ENCODE results near the gene CABP2. TPM values are rescaled to one million over a fixed set of nuclear protein-coding genes. Genes with fewer than 3 reads are reported as not detected.
"Not testable (repeated sequence)": the region's sequence is repeated elsewhere in the genome, so short reads cannot be mapped to it uniquely, and the experiment has no call there.

Gene CABP2
- polyA plus RNA-seq, 1 donor: 0.35 TPM

DNA sequence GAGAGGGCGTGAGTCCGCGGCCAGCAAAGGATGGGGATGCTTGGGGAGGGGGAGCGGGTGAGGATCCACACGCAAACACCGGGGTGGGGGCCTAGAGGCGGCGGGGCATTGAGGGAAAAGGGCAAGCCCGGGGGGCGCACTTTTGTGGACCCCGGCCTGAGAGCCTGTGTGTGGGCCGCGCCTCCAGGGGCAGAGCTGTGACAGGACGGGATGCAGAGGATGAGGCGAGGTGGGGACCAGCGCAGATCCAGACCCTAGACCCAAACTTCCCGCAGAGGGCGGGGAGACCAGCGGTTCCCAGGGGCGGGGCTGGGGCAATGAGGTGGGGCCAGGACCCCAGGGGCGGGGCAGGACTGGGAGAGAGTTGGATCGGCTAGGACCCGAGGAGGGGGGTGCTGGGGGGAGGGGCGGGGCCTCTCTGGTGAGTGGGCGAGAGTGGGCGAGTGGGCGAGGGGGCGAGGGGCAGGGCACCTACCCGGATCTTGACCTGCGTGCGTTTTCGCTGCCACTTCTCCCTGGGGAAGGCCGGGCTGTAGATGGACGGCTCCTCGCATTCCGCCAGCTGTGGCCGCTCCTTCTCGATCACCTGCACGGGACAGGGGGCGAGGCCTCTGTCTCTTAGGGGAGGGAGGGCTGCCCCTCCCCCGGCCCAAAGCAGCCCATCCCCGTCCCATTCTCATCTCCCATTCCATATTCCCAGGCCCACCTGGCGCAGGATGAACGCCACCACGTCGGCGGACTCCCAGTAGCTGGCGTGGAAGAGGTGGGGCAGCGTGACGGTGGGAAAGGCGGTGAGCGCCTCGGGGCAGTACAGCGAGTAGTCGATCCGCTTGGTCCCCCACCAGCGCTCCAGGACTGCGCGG is 28.6 kb downstream of the CABP2 start:
- DNase-seq: no peak

DNA sequence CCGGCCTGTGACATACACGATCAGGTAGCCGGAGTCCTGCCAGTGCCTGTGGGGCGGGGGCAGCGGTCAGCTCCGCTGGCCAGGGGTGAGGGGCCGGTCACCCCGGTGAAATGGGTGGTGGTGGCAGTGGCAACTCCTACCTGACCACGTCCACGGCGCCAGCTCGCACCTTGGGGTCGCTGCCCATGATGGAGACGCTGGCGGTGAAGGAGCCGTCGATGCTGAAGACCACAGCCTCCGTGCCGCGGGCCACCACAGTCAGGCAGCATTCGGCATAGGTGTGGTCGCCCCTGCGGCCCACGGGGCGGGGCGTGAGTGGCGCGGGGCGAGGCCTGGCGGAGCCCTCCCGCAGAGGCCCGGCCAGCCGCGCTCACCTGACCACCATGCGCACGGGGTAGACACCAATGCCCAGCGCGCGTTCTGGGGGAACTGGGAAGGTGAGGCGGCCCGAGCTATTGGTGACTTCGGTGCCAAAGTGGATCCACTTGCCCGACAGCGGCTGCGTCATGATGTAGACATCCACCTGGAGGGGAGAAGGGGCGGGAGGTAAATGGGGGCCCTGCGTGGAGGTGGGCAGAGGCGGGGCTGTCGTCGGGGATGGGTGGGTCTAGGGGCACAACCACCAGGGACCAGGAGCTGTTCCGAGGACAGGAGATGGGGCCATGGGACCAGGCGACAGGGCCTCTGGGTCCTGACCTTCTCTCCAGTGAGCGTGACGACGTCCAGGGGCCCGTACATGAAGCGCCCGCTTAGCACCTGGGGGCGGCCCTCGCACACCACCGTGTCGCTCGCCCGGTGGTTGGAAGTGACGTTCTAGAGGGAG is 29.5 kb downstream of the CABP2 start:
- no peak for DNase-seq

DNA sequence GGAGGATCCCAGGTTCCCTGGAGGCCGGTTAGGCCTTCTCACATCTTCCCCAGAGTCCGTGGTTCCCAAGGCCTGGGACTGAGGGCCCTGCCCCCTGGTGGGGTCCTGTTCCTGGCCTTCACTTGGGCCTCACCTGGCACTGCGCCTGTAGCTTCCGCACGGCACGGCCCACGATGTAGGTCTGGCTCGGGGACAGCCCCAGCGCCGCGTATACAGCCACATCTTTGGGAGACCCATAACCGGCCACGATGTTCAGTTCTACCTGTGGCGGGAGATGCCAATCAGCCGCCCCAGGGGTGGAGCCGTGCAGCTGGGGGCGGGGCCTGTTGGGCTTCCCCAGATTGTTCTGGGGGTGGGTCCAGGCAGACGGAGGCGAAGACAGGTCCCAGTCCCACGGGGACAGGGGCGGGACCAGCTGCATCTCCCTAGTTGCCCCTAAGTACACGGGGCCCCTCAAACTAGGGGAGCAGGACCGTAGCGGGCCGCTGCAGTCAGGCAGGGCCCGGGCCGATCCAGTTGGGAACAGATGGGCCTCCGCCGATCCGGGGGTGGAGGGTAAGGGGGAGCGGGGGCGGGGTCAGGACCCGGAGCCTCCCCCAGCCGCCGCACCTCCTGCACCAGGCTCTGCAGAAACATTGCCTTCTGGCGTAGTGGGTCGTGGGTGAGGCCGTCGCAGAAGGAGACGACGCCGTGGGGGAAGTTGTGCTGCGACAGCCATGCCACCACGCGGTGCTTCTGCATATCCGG is 30.3 kb downstream of the CABP2 start:
- DNase-seq: no peak

DNA sequence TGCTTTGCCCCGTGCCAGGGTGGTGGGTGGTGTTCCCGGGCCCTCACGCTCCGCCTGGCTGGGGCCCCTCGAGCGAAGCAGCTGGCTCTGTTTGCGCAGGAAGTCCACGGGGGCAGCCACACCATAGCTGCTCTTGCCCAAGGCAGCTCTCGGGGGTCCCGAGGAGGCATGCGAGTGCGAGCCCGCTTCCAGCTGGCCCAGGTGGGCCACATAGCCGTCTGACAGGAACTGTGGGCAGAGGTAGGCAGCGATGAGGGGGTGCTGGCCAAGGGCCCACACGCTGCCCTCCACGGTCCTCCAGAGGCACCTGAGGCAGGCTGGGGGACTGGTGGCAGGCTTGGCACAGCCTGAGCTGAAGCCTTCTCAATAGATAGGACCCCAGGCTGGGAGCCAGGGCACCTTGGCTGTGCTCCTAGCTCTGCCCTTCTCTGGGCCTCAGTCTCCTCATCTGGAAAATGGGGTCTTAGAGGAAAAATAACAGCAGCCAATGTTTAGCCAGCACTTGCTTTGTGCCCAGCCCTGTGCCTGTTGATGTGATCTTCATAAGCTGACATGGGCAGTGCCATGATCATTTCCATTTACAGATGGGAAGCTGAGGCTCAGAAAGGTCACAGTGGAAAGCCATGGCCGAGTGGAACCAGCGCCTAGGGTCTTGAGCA is 31.0 kb downstream of the CABP2 start:
- no peak for DNase-seq

DNA sequence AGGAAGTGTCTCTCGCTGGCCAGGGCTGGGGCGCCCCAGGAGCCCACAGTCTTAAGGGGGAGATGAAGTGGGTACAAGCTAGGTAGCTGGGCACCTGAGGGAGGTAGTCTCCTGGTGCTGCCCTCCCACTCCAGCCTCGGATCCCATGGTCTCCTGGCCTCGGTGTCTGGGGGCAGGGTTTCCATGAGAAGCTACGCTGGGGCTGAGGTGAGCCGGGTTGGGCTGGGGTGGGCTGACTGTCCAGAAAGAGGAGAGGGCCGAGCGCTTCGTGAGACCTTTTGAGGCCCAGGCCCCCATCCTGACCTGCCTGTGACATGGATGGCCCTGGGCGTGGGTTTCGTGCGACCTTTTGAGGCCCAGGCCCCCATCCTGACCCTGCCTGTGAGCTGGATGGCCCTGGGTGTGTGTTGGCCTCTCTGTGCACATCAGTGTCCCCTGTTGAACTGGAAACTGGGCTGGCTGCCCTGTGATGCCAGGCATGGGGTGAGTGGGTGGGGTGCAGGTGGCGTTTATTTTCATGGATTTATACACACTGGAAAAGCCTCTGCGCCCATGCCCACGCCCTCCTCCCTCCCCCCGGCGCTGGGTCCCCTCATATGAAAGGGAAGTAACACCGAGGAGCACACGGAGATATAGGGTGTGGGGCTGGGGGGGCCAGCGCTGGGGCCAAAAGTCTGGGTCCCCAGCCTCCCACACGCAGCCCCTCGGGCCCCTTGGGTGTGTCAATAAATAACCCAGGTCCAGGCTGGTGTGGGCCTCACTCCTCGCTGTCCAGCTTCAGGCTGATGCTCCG is 31.8 kb downstream of the CABP2 start:
- DNase-seq: no peak

DNA sequence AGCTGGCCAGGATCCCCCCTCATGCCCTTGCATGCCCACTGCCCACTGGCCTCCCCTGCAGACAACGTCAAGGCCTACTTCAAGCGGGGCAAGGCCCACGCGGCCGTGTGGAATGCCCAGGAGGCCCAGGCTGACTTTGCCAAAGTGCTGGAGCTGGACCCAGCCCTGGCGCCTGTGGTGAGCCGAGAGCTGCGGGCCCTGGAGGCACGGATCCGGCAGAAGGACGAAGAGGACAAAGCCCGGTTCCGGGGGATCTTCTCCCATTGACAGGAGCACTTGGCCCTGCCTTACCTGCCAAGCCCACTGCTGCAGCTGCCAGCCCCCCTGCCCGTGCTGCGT is 32.5 kb downstream of the CABP2 start:
- no peak for DNase-seq

DNA sequence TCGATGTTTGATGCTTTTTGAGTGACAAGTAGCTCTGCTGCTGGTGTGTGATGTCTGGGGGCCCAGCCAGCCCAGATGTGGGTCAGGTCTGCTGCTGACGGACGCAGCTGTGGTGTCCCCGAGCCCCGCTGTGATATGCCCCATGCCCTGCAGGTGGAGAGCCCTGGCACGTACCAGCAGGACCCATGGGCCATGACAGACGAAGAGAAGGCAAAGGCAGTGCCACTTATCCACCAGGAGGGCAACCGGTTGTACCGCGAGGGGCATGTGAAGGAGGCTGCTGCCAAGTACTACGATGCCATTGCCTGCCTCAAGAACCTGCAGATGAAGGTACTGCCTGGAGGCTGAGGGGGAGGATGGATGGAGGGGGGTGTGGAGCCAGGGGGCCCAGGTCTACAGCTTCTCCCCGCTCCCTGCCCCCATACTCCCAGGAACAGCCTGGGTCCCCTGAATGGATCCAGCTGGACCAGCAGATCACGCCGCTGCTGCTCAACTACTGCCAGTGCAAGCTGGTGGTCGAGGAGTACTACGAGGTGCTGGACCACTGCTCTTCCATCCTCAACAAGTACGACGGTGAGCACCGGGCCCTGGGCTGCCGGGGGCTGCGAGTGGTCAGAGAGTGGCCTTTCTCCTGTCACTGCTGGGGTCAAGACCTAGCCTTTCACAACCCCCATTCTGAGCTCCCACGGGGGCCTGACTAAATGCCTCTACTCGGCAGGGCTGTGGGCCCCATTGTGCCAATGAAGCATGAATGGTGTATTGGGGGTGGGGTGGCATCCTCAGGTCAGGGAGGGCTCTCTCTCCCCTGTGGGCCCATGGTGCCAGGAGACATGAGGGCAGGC is 33.1 kb downstream of the CABP2 start:
- DNase-seq: no peak

DNA sequence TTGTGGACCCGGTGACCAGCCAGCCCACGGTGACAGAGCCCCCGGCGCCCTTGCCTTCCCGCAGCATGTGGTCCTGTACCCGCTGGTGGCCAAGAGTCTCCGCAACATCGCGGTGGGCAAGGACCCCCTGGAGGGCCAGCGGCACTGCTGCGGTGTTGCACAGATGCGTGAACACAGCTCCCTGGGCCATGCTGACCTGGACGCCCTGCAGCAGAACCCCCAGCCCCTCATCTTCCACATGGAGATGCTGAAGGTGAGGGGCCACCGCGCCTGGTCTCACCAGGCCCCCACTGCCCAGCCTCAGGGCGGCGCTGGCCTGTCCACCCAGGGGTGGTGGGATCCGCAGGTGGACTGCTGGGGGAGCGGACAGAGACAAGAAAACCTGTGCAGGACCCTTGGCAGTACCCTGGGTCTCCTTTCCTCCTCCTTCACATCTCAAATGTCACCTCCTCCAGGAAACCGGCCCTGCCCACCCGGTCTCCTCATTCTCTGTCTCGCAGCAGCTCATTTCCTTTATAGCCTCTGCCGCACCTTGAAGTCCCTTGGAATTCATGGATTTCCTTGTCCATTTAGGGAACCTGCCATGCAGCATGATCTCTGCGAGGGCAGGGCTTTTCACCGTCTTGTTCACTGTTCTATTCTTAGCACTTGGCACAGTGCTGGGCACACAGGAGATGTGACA is 33.9 kb downstream of the CABP2 start:
- DNase-seq: no peak

DNA sequence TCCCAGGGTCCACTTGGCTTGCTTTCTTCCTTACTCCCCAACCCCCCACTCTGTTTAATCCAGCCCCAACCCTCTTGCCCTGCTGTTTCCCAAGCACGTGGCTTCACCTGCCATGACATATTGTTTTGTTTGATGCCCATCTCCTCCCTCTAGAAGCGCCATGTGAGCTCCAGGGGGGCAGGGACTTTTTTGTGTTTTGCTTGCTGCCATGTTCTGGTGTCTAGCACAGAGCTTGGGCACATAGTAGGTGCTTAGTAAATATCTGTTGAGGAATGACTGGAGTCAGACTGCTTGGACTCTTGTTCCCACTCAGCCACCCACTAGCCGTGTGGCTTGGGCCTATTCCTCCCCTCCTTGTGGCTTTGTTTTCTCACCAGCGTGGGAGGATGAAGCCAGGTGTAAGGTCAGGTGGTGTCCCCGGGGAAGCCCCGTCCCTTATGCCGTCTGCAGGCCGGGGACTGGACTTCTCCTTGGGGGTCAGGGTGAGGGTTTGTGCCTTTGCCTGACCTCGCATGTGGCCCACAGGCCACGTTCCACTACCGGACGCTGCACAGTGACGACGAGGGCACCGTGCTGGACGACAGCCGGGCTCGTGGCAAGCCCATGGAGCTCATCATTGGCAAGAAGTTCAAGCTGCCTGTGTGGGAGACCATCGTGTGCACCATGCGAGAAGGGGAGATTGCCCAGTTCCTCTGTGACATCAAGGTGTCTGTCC is 36.6 kb downstream of the CABP2 start:
- no peak for DNase-seq

DNA sequence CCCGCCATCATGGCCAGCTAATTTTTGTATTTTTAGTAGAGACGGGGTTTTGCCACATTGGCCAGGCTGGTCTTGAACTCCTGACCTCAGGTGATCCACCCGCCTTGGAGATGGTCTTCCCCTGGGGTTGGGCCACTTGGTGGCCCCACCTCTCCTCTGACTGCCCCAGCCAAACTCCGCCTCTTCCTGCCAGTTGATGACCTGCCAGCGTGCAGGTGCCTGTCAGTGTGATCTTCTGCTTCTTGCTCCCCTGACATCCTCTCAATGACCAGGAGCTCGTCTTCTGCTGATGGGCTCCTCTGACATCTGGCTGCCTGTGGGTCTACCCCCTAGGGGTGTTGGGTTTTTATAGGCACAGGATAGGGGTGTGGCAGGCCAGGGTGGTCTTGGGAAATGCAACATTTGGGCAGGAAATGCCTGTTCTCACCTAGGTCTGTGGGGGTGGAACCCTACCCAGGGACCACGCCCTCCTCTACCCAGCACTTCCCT is 37.3 kb downstream of the CABP2 start:
- DNase-seq: not testable (repeated sequence)

DNA sequence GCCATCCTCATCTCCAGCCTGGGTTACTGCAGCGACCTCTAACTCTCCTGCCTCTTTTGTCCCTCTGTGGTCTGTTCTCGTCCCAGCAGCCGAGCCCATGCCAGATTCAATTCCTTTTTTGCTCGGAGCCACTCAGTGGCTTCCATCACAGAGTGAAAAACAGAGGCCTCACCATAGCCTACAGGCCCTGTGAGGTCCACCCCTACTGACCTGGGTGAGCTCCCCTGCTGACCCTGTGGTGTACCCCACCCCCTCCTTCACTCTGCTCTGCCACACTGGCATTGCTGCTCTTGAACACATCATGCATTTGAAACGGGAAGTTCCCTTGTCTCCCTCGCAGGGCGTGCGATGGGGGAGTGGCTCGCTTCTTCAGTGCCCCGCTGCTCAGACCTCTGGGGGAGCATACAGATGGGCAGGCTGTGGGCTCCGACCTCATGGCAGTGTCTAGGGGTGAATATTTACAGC is 38.4 kb downstream of the CABP2 start:
- no peak for DNase-seq

DNA sequence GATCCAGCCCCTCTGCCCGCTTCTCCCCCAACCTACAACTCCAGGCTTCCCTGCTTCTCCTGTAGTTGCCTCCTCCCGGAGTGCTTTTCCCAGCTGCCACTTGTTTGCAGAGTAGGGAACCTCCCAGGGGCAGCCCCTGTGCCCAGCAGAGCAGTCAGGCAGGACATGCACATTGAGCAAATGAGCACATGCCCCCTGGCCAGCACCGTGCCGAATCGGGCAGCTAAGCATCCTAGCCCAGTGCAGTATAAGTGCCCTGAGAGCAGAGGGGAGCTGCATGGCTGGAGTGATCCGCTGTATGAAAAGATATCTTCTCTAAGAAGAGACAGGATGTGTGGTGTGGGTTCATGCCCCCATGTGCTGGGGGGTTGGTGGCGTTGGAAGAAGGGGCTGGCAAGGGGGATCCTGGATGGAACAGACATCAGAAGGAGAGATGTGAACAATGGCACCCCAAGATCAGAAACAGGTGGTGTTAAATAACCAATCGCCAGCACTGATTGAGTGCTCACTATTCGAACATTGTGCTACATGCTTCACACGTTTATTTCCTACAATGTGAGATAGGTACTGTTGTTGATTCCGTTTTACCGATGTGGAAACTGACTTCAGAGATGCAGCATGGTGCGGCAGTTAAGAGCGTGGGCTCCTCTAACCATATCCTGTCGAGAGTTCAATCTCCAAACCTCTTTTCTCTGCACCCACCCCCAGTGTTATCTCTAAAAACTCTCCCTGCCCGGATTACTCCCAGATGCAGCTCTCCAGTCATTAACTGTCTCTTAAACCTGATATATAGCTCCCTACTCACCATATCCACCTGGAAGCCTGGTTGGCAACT is 39.2 kb downstream of the CABP2 start:
- no peak for DNase-seq

DNA sequence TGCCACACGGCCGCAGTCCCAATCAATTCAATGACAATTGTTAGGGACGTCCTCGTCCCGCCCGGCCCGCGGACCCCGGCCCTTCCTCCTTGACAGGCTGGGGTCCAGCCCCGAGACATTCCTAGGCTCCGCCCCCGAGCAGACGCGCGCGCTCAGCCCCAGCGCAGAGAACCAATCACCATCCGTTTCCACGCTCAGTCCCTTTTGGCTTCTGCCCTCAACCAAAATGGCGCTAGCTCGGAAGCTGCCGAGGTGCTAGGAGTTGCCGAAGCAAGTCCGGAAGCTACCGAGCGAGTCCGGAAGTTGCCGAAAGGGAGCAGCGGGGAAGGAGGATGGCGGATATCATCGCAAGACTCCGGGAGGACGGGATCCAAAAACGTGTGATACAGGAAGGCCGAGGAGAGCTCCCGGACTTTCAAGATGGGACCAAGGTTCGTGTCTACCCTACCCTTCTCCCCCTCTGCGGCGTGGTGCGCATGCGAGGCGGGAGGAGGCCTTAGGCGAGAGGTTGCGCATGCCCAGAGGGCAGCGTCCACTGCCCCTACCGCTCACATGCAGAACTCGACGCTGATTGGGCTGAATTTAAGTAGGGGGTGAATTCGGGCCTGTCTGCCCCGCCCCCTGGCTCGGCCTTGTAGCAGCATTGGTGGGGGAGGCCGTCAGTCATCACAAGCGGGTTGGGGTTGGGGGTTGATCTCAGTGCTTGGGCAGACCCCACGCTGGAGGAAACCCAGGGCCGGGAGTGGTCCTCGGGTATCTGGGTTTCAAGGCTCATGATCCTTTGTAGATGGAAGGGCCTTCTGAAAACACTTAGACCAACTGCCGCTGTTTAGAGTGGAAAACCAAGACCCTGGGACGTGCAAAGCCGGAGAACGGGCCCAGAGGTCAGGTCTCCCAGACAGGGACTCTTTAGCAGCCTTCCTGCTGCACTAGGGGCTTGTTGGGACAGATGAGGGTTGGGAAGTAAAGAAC is 40.1 kb downstream of the CABP2 start, which contains the start of gene AIP:
AIP (plus strand) TSS at position 200 of the 972 bp plus-strand sequence; CDS start at position 333, 133 bp downstream.
- peak; percentile 98 for DNase-seq

DNA sequence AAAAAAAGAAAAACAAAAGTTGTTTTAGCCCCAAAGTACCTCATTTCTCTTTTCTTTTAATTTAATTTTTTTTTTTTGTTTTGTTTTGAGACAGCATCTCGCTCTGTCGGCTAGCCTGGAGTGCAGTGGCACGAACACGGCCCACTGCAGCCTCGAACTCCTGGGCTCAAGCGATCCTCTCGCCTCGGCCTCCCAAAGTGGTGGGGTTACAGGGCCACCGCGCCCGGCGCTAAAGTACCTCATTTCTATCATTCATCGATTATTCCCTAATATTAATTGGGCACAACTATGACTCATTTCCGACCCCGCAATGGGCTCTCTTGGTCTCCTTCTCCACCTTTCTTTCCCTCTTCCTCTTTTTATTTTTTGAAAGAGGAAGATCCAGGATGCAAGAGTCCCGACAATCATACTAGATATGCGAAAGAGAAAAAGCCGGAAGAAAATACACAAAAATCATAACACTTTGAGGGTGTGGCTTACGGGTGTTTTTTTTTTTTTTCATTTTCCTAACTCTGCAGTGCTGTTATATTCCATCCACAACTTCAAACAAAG is 40.9 kb downstream of the CABP2 start:
- no peak for DNase-seq

DNA sequence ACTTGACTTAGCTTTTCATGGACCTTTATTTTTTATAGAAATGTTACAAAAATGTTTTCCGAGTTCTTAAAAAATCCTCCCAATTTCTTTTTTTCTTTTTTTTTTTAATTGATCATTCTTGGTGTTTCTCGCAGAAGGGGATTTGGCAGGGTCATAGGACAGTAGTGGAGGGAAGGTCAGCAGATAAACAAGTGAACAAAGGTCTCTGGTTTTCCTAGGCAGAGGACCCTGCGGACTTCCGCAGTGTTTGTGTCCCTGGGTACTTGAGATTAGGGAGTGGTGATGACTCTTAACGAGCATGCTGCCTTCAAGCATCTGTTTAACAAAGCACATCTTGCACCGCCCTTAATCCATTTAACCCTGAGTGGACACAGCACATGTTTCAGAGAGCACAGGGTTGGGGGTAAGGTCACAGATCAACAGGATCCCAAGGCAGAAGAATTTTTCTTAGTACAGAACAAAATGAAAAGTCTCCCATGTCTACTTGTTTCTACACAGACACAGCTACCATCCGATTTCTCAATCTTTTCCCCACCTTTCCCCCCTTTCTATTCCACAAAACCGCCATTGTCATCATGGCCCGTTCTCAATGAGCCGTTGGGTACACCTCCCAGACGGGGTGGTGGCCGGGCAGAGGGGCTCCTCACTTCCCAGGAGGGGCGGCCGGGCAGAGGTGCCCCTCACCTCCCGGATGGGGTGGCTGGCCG is 45.7 kb downstream of the CABP2 start:
- not testable (repeated sequence) for DNase-seq

Data from left kidney (tissue), 2 donors.